A549 (cell line): ENCODE data around the gene APBA1.

ENCODE experiments used
- CTCF ChIP-seq: fragments of >200 bp; sonication (Bioruptor Twin); formaldehyde crosslinking; IDR thresholded peaks from 3 replicates; pipeline ENCODE4 v1.5.1; 2016
- EP300 ChIP-seq, 2 experiments: fragments of >200 bp; sonication (Bioruptor Twin); formaldehyde crosslinking; IDR thresholded peaks; 2 replicates in 1 of 2; 3 replicates in 1 of 2; pipeline ENCODE4 v1.6.1; 2016 to 2017
- POLR2A ChIP-seq: IDR thresholded peaks from 2 replicates; pipeline ENCODE4 v1.6.1; 2012; ENCODE audit warnings: mild to moderate bottlenecking, low read length

DNA sequence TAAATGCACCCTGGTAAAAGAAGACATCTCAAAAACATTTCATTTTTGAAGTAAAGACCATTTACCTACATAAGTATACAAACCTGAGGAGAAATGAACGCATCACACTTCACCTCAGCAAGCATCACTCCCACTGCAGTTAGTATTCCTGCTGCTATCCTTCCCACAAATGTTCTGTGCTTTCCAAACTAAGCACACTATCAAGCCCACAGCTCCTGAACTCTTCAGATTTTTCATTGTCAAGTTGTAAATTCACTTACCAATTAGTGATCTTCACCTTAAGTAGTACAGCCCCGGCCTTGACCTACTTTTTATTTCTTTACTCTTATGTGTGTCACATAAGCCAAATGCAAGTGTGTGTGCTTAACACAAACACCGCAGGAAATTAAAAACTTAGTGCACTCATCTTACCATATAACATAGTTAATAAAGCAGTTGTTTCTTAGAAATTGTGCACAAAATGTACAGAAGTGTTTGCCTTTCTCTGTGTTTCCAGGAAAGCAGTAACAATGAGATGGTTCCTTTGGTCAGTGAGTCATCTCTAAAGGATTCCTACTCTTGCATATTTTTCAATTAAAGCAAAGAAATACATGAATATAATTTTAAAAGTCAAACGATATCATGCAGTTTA is 169.4 kb downstream of the APBA1 start:
- TF ChIP-seq EP300 (IDR thresholded peaks at IDR 0.05) = no peak
- TF ChIP-seq CTCF = no peak
- no peak for TF ChIP-seq POLR2A
